ENCODE measurements around the gene FAM3A.

FAM3A gene

GRCh38 chrX:154535892-154536291 lies 19.9 kb upstream of the FAM3A start:
- DNase-seq (ENCODE audit: insufficient read length, low spot score): no peak
- FAIRE-seq: no peak

GRCh38 chrX:154534526-154535322 lies 18.7 kb upstream of the FAM3A start:
- FAIRE-seq (peak; percentile 100), DNase-seq (ENCODE audit: insufficient read length, low spot score) (peak; percentile 79)

GRCh38 chrX:154532690-154533089 lies 16.7 kb upstream of the FAM3A start:
- FAIRE-seq: no peak
- no peak for DNase-seq (ENCODE audit: insufficient read length, low spot score)

- no peak for DNase-seq (ENCODE audit: insufficient read length, low spot score)
- FAIRE-seq: no peak
Measured at GRCh38 chrX:154531626-154532025, 15.6 kb upstream of the FAM3A start.

- FAIRE-seq: no peak
- DNase-seq (ENCODE audit: insufficient read length, low spot score): no peak
Measured at GRCh38 chrX:154530286-154530685, 14.3 kb upstream of the FAM3A start.

GRCh38 chrX:154529206-154529612 lies 13.2 kb upstream of the FAM3A start:
- FAIRE-seq: no peak
- no peak for DNase-seq (ENCODE audit: insufficient read length, low spot score)

- peak; percentile 44 for DNase-seq (ENCODE audit: insufficient read length, low spot score)
- peak; percentile 94 for FAIRE-seq
Measured at GRCh38 chrX:154526901-154527675, 11.1 kb upstream of the FAM3A start.

- no peak for FAIRE-seq
Measured at GRCh38 chrX:154525606-154526490, 9.8 kb upstream of the FAM3A start.

GRCh38 chrX:154519389-154519788 lies 3.4 kb upstream of the FAM3A start:
- FAIRE-seq: no peak

More at GRCh38 chrX:154525606-154526490, 9.8 kb upstream of the FAM3A start:
- no peak for DNase-seq (ENCODE audit: insufficient read length, low spot score)

GRCh38 chrX:154517101-154517781 lies 1.2 kb upstream of the FAM3A start:
- FAIRE-seq: no peak
- no peak for DNase-seq (ENCODE audit: insufficient read length, low spot score)

More at GRCh38 chrX:154519389-154519788, 3.4 kb upstream of the FAM3A start:
- no peak for DNase-seq (ENCODE audit: insufficient read length, low spot score)

GRCh38 chrX:154516656-154517100 lies 646 bp upstream of the FAM3A start:
- FAIRE-seq (no peak), DNase-seq (ENCODE audit: insufficient read length, low spot score) (no peak)

- FAIRE-seq (peak; percentile 90), DNase-seq (ENCODE audit: insufficient read length, low spot score) (no peak)
Measured at GRCh38 chrX:154515090-154515965, 704 bp downstream of the FAM3A start.

GRCh38 chrX:154513716-154514115 lies 2.3 kb downstream of the FAM3A start:
- DNase-seq (ENCODE audit: insufficient read length, low spot score) (no peak), FAIRE-seq (peak; percentile 55)

- DNase-seq (ENCODE audit: insufficient read length, low spot score) (no peak), FAIRE-seq (no peak)
Measured at GRCh38 chrX:154512879-154513553, 3.0 kb downstream of the FAM3A start.

- DNase-seq (ENCODE audit: insufficient read length, low spot score): no peak
- no peak for FAIRE-seq
Measured at GRCh38 chrX:154511761-154512160, 4.3 kb downstream of the FAM3A start.

- FAIRE-seq (peak; percentile 48), DNase-seq (ENCODE audit: insufficient read length, low spot score) (no peak)
Measured at GRCh38 chrX:154509455-154509854, 6.6 kb downstream of the FAM3A start.

GRCh38 chrX:154508384-154508745 lies 7.7 kb downstream of the FAM3A start:
- DNase-seq (ENCODE audit: insufficient read length, low spot score): no peak
- no peak for FAIRE-seq

- FAIRE-seq (no peak), DNase-seq (ENCODE audit: insufficient read length, low spot score) (no peak)
Measured at GRCh38 chrX:154507673-154508383, 8.2 kb downstream of the FAM3A start.

Measured in GM19239 (cell line).